Measurements from ENCODE around the gene RNU1-1.
"Not testable (repeated sequence)": the region's sequence is repeated elsewhere in the genome, so short reads cannot be mapped to it uniquely, and the experiment has no call there.

RNU1-1 gene

DNA sequence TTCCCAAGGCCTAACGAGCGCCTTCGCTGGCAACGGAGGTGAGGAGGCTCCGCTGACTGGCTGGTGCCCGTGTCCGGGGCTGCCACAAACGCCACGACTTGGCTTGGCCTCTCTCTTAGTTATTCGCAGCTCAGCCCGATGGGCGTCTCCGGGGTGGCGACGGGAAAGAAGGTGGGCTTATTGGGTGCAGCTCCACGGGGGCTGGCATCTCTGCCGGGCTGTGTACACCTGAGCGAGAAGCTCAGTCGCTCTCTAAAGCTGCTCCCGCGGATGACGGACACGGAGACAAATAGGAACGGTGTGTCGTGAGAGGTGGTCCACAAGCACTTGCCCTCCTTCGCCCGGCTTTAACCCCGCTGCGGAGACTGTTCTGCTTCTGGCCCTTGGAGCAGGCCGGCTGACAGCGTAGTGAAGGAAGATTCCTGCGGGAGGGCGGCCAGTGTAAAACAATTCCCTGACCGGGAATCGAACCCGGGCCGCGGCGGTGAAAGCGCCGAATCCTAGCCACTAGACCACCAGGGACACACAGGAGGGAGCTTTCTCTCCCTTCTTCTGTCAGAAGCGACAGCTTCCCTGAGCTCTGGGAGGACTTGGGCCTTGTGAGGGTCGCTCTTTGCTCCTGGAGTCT lies 20.9 kb upstream of the RNU1-1 start:
- peaks cover 53% of the 10 kb centered on the region for H3K27me3 Mint-ChIP-seq
- not testable (repeated sequence) for H3K9me3 Mint-ChIP-seq
- H3K4me3 Mint-ChIP-seq = peak overlapping the region; percentile 78 to 90
- DNase-seq (peak; percentile 70 to 76), ATAC-seq (peak; percentile 90)
- peak overlapping the region in 1 of 2 donors; percentile 98 for H3K27ac Mint-ChIP-seq
- peaks cover 24% of the 10 kb centered on the region for H3K4me1 Mint-ChIP-seq

DNA sequence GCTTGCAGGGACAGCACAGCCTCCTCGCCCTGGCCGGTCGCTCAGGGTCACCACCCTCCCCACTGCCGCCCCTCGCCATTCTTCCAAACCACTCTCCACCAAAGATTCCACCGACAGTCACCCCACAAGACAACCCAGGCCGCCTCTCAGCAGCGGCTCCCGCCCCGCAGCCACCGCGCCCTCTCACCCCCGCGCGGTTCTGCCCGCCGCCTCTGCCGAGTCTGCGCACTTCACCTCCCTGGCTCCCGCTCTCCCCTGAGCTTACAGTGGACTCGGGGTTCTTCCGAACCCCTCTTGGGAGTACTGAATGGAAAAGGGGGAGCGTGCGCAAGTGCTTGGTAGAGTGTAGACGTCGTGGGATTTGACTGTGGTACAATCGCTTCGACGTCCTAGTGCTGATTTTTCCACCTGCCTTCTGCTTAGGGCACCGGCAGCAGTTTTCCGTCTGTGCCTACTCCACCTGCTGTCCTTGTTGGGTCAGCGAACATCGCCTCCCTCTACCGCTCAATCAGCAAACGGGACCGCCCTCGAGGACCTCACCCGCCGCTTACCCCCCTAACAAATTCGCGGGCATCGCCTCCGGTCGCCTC lies 20.2 kb upstream of the RNU1-1 start:
- Mint-ChIP-seq H3K4me3 (peak overlapping the region; percentile 56 to 90), H3K27ac (peak overlapping the region in 1 of 2 donors; percentile 98), H3K27me3 (peaks cover 53% of the 10 kb centered on the region), H3K4me1 (peaks cover 24% of the 10 kb centered on the region)
- ATAC-seq, H3K9me3 Mint-ChIP-seq: not testable (repeated sequence)
- DNase-seq = peak in 1 of 2 donors; percentile 33

DNA sequence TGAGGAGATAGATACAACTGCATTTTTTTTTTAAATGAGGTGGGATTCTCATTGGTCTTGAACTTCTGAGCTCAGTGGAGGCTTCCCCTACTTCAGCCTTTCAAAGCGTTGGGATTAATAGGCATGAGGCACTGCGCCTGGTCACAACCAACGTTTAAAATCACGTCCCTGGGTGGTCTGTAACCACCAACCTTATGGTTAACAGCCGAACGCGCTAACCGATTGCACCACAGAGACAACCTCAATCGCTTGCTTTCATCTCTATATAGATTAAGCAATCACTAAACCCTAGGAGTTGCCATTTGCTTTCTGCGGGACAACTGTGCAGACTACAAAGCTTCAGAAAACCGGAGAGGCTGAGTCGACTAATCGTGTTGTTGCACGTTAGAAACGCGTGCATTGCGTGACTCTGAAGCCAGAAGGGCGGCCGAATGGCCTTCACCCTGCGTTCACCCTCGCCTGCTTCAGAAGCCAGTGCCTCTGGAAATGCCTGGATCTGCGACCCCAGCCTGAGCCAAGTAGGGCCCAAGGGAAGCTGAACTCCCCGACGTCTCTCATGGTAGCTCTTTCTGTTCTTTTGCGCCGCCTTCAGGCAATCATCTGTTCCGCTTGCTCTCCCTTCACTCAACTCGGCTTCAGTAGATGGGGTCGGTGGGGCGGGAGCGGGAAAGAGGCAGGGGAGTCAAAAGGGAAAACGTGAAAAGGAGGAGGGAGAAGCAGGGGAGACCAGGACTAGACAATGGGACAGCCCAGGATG lies 18.3 kb upstream of the RNU1-1 start:
- peaks cover 24% of the 10 kb centered on the region for H3K4me1 Mint-ChIP-seq
- DNase-seq, ATAC-seq, H3K9me3 Mint-ChIP-seq, H3K27ac Mint-ChIP-seq: not testable (repeated sequence)
- H3K27me3 Mint-ChIP-seq = peaks cover 45% of the 10 kb centered on the region
- peak overlapping the region in 1 of 2 donors; percentile 52 for H3K4me3 Mint-ChIP-seq

DNA sequence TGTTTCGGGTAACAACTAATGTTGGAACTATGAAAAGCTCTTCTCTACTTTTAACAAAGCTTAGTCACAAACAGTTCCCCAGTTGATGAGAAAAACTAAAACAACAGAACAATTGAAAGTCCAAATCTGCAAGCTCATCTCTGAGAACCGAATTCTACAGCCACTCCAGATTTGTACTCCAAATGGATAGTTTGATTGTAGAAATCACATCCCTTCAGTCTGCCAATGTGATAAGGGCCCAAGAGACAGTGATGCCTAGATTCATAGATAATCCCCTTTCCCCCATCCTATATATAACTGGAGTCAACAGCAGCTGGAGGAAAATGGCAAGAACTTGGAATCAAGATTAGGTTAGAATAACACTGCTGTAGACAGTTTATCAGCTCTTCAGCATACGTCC lies 14.3 kb upstream of the RNU1-1 start:
- peaks cover 34% of the 10 kb centered on the region for H3K27me3 Mint-ChIP-seq
- not testable (repeated sequence) for H3K27ac Mint-ChIP-seq, H3K4me3 Mint-ChIP-seq, ATAC-seq, H3K4me1 Mint-ChIP-seq, H3K9me3 Mint-ChIP-seq, DNase-seq

DNA sequence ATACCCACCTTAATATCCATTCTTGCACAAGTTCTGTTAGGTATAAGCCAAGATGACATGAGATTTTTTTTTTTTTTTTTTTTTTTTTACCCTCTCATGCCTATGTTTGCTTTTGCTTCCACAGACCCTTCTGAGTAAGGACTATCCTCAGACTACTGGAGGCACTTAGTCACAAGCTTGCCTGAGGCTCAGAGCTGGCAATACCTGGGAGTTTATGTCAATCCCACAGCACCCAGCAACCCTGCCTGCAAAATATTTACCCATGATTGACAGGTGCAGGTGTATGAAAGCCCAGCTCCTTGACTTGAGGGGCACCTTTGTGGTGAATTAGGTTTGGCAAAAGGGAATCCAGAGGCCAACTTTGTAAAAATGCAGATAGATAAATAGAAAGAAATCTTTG lies 11.7 kb upstream of the RNU1-1 start:
- H3K4me3 Mint-ChIP-seq, H3K9me3 Mint-ChIP-seq, H3K27ac Mint-ChIP-seq, H3K4me1 Mint-ChIP-seq, ATAC-seq, DNase-seq: not testable (repeated sequence)
- peaks cover 21% of the 10 kb centered on the region for H3K27me3 Mint-ChIP-seq

DNA sequence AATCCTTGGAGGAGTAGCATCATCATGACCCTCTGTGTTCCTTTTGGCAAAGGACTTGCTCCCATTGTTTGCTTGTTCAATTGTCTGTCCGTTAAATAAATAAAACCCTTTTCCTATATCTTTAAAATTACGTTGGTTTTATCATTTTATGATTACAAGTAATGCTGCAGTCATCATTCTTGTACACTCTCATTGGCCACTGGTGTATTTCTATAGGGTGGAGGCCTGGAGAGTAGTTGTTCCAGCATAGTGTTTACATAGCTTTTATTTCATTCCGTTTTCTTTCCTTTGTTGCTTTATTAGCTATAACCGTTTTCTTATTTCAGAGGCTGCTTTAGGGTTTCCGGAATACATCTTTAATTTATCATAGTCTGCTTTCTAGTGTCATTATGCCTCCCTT lies 7.6 kb upstream of the RNU1-1 start:
- not testable (repeated sequence) for H3K9me3 Mint-ChIP-seq, H3K4me3 Mint-ChIP-seq, DNase-seq, H3K27ac Mint-ChIP-seq, ATAC-seq
- peaks cover 11% of the 10 kb centered on the region for H3K4me1 Mint-ChIP-seq
- H3K27me3 Mint-ChIP-seq = peaks cover 61% of the 10 kb centered on the region

DNA sequence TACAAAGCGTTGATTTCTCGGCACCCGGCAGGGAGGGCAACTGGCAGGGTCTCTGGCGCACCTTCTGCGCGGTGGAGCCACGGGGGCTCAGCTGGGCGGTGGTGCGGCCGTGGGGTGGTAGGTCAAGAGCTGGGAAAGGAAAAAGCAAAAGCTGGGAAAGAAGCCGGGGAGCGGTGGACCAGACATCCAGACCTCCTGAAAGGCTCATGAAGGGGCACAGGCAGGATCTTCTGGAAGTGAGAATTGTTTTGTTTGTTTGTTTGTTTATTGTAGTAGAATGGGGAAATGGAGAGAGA lies 7.2 kb upstream of the RNU1-1 start:
- peaks cover 62% of the 10 kb centered on the region for H3K27me3 Mint-ChIP-seq

DNA sequence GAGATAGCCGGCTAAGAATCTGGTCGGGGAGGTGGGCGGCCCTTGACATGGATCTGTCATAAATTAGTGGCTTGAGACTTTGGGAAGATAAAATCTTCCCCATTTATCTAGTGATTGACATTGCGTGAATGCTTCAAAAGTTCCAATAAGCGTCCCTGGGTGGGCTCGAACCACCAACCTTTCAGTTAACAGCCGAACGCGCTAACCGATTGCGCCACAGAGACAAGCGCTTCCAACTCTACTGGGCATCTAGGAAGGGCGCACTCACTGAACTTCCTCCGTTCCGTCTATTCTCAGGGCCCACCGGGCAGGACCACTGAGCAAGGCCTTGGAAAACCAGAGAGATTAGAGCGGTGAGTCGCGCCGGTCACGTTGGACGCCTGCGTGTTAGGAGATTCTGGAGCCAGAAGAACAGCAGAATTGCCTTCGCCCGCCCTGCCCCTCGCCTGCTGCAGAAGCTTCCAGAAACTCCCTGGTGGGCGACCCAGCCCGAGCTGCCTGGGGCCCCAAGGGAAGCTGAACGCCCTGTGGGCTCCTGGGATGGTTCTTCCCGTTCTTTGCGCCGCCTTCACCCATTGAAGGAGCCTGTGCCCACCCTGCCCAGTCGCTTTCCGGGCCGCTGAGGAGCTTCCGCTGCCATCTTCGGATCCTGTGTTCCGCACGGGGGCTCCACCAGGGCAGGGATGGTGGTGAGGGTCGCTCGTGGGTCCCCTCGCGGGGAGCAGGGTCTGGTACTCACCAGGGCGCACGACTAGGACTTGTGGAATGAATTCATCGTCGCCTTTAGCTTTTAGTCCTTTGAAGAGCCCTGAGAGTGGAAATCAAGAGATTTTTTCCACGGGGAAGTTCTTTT lies 6.6 kb upstream of the RNU1-1 start:
- not testable (repeated sequence) for ATAC-seq
- H3K27ac Mint-ChIP-seq = peak overlapping the region in 1 of 2 donors; percentile 97
- peak overlapping the region in 1 of 2 donors; percentile 65 for H3K4me3 Mint-ChIP-seq

More for the DNA sequence above, 7.2 kb upstream of the RNU1-1 start:
- no peaks in the 10 kb centered on the region for H3K9me3 Mint-ChIP-seq
- DNase-seq (no peak), ATAC-seq (no peak)
- H3K4me1 Mint-ChIP-seq = peaks cover 11% of the 10 kb centered on the region
- H3K27ac Mint-ChIP-seq = no peak overlapping the region
- no peak overlapping the region for H3K4me3 Mint-ChIP-seq

DNA sequence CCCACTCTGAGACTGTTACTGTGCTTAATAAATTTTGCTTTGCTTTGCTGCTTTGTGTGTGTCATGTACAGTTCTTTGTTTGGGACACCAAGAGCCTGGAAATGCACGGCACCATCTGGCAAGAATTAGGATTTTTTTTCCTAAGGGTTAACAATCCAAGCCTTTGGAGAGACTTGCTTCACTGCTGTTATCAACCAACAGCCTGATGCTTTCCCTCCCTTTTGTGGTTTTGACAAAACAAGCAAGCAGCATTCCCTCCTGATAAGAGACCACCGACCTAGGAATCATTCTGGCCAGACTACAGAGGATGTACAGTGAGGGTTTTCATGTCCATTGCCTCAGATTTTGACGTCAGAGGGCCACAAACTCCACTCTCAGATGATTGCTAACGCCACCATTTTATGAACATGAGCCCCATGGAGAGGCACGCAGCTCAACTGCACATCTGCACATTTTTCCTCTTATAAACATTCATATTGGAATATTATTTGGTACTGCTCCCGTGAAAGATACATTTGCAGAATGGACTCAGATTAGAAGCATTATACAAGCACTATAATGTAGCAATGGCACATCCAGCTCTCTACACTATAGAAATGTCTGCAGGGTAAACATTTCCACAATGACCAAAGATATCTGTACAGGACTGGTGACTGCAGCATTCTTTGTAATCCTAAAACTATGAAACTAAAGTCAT lies 5.3 kb upstream of the RNU1-1 start:
- ATAC-seq, H3K9me3 Mint-ChIP-seq, DNase-seq, H3K4me3 Mint-ChIP-seq, H3K27ac Mint-ChIP-seq: not testable (repeated sequence)
- peaks cover 50% of the 10 kb centered on the region for H3K27me3 Mint-ChIP-seq
- peaks cover 11% of the 10 kb centered on the region for H3K4me1 Mint-ChIP-seq

More for the DNA sequence above, 6.6 kb upstream of the RNU1-1 start:
- DNase-seq, H3K9me3 Mint-ChIP-seq: not testable (repeated sequence)
- Mint-ChIP-seq H3K4me1 (peaks cover 11% of the 10 kb centered on the region), H3K27me3 (peaks cover 56% of the 10 kb centered on the region)

DNA sequence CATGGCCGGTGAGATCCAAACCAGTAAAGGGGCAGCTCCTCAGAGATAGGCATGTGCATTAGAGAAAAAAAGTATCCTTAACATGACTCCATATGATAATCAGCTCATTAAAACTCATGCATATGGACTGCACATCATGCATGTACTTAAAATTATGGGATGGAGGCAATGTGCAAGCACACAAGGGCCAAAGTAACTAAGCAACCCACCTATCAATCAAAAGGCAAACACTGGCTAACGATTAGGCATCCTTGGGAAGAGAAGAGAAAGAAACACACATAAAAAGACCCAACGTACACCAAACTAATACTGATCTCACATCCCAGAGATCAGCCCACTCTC lies 4.8 kb upstream of the RNU1-1 start:
- peaks cover 11% of the 10 kb centered on the region for H3K4me1 Mint-ChIP-seq
- H3K27me3 Mint-ChIP-seq = peaks cover 49% of the 10 kb centered on the region
- not testable (repeated sequence) for H3K27ac Mint-ChIP-seq, H3K4me3 Mint-ChIP-seq, ATAC-seq, H3K9me3 Mint-ChIP-seq, DNase-seq

DNA sequence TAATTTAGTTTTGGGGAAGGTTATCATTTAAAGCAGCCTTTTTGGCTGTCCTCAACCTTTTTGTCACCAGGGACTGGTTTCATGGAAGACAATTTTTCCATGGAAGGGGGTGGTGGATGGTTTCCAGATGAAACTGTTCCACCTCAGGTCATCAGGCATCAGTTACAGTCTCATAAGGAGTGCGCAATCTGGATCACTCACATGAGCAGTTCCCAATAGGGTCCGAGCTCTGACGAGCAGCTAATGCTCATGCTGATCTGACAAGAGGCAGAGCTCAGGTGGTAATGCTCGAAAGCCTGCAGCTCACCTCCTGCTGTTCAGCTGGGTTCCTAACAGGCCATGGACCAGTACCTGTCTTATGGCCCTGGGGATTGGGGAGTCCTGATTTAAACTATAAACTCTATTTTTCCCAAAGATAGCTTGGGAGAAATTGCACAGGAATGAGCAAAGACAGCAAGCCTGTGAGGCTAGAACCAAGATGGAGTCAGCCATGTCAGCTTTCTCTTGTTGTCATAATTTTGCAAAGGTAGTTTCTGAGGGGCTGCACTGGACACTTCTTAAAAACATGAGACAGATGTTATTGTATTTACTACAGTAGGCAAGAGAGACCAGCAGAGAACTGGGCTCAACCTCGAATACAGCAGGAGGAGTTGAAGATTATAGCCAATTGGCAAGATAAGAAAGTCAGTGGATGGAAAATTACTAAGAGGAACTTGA lies 2.8 kb upstream of the RNU1-1 start:
- not testable (repeated sequence) for DNase-seq, ATAC-seq, H3K4me3 Mint-ChIP-seq, H3K9me3 Mint-ChIP-seq, H3K27ac Mint-ChIP-seq
- Mint-ChIP-seq H3K27me3 (peaks cover 49% of the 10 kb centered on the region), H3K4me1 (peaks cover 11% of the 10 kb centered on the region)

DNA sequence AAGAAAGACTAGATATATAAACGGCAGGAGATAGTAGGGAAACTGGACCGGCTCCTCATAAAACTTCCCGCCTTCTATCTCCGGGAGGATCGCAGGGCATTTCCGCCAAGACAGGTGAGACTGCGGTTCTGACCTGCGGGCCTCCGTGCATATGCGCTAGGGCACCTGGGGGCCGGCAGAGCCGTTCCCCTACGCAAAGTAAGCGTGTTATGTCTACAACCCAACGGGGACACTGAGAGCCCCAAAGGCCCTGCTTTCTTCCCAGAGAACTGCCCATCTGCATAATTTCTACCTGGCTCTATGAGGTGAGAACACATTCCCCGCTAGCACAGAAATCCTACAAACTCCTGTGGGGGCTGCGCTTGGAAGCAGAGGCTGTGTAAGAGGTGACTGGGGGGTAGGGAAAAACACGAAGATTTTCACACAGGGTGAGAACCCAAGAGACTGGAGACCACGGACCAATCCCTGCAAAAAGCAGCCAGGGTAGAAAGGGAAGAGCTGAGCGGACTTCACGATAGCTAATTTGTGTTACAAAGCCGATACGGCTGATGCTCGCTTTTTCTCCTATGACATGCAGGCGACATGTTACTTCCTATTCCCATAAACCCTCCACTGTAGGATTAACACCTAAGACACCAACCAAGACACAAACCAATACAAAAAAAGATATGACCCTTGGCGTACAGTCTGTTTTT lies 526 bp downstream of the RNU1-1 start:
- not testable (repeated sequence) for H3K4me3 Mint-ChIP-seq, H3K9me3 Mint-ChIP-seq, H3K4me1 Mint-ChIP-seq, H3K27ac Mint-ChIP-seq
- DNase-seq (peak; percentile 71 to 88), ATAC-seq (peak; percentile 100)
- H3K27me3 Mint-ChIP-seq = peaks cover 20% of the 10 kb centered on the region

DNA sequence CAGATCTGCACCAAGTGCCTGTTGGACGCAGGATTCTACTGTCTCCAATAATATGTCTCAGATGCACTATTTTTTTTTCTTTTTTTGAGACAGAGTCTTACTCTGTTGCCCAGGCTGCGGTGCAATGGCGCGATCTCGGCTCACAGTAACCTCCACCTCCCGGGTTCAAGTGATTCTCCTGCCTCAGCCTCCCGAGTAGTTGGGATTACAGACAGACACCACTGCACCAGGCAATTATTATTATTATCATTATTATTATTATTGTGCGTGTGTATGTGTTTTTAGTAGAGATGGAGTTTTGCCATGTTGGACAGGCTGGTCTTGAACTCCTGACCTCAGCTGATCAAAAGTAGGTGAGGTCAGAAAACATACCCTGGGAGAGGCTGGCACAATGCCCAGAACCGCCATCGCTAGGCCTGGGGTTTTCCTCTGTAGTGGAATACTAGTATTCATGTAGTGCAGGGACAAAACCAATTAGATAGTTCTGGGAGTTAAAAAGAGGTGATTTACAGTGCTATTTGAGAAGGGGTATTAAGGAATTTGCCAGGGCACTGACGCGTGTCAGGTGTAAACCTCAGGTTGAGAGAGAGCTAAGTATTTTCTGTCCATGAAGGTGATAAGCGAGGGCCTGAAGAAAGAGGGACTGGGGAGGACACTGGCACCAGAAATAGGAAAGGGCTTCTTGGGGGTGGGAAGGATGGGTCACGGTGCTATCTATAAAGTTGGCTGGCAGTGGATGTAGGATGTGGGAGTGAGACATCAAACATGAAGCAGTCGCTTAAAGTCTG lies 1.3 kb downstream of the RNU1-1 start:
- not testable (repeated sequence) for ATAC-seq

More for the DNA sequence above, 1.3 kb downstream of the RNU1-1 start:
- peaks cover 12% of the 10 kb centered on the region for H3K27me3 Mint-ChIP-seq
- peak; percentile 26 to 36 for DNase-seq
- H3K4me1 Mint-ChIP-seq, H3K4me3 Mint-ChIP-seq, H3K27ac Mint-ChIP-seq, H3K9me3 Mint-ChIP-seq: not testable (repeated sequence)
